GM10266 (cell line): ENCODE data around the gene NOPCHAP1.
"Not testable (repeated sequence)": the region's sequence is repeated elsewhere in the genome, so short reads cannot be mapped to it uniquely, and the experiment has no call there.

Source experiments
- DNase-seq: peaks from one replicate; pipeline ENCODE4 v3.0.0; 2012; ENCODE audit errors: extremely low spot score
- TF ChIP-seq, protein P1 (sequence below): IDR thresholded peaks from 2 replicates; pipeline ENCODE4 v1.5.1; 2012; ENCODE audit warnings: mild to moderate bottlenecking, low read depth; ENCODE audit not compliant: control insufficient read depth, insufficient read depth; ENCODE audit errors: missing control alignments

Gene NOPCHAP1, protein sequence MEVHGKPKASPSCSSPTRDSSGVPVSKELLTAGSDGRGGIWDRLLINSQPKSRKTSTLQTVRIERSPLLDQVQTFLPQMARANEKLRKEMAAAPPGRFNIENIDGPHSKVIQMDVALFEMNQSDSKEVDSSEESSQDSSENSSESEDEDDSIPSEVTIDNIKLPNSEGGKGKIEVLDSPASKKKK

DNA sequence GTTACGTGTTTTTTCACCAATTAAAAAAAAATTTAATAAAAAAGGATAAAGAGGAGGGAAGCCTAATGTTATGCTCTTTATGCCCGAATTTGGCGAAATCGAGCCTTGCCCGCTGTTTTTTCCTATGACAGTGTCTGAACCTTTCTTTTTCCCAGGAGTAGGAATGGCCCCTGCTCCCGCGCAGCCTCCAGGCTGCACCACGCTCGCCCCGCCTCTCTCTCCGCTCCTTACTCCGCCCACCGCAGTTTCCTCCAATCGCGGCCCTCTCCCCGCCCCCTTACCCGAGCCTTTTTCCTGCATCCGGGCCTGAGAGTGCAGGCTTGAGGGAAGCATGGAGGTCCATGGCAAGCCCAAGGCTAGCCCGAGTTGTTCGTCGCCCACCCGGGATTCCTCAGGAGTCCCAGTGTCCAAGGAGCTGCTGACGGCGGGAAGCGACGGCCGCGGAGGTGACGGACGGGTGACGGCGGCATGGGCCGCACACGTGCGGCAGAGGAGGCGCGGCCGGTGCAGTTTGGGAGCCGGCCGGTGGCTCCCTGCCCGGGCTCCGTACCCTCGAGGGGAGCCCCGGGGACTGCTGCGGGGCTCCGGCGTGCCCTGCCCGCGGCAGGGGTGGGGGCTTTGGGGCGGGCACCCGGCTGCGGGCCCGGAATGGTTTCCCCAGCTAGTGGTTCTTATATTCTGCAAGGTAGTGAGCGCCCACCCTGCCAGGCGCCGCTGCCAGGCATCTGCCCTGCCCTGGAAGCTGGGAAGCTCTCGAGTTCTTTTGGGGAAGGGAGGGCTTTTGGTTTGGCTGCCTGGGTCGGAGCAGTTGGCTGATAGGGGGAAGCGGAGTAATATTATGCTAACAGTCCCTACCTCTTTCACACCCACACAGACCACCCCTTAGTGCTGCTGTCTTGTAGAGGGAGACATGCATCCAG, at the start of gene NOPCHAP1:
Gene NOPCHAP1 (plus strand): TSS at position 295 of the 920 bp plus-strand sequence. CDS start 37 bp downstream, at position 332.
- TF ChIP-seq, protein P1, sequence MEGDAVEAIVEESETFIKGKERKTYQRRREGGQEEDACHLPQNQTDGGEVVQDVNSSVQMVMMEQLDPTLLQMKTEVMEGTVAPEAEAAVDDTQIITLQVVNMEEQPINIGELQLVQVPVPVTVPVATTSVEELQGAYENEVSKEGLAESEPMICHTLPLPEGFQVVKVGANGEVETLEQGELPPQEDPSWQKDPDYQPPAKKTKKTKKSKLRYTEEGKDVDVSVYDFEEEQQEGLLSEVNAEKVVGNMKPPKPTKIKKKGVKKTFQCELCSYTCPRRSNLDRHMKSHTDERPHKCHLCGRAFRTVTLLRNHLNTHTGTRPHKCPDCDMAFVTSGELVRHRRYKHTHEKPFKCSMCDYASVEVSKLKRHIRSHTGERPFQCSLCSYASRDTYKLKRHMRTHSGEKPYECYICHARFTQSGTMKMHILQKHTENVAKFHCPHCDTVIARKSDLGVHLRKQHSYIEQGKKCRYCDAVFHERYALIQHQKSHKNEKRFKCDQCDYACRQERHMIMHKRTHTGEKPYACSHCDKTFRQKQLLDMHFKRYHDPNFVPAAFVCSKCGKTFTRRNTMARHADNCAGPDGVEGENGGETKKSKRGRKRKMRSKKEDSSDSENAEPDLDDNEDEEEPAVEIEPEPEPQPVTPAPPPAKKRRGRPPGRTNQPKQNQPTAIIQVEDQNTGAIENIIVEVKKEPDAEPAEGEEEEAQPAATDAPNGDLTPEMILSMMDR, result no peak
- peak; percentile 91 for DNase-seq

DNA sequence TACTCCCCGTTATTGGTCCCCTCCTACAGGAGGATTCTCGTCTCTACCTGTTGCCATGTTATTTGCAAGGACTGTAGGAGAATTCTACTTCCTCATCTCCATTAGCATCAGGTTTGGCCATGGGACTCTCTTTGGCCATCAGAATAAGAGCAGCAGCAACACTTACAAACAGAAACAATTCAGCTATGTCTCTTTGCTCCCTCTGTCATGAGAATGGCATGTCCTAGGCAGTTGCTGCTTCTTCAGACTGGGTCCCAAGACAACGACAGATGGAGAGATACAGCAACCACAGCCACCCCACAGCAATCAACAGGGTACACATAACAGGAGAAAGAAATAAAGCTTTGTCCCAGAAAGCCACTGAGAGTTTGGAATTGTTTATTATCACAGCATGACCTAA, 47.7 kb upstream of the NOPCHAP1 start:
- TF ChIP-seq, protein P1, result no peak
- no peak for DNase-seq

DNA sequence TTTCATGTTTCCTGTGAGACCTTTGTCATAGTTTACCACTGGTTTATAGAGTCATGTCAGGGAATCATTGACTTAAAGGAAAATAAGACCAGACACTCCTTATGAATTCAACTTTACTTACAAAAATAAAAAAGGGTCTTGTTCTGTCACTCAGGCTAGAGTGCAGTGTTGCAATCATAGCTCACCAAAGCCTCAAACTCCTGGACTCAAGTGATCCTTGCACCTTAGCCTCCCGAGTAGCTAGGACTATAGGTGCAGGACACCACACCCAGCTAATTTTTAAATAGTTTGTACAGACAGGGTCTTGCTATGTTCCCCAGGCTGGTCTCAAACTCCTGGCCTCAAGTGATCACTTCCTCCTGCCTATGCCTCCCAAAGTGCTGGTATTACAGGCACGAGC, 47.0 kb upstream of the NOPCHAP1 start:
- TF ChIP-seq, protein P1, result no peak
- DNase-seq, result no peak

DNA sequence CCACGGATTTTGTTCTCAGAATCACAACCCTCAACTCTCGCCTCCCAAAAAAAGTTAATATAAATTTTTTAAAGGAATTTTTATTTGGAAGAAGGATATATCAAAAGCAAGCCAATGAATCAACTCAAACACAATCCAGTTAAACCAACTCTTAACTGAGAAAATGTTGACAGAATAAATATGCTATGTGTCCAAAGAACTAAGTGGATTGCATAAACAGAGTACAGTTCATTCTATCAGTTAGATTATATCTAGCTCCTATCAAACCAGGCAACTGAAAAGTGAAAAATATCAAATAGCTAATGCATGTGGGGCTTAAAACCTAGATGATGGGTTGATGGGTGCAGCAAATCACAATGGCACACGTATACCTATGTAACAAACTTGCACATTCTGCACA, 44.7 kb upstream of the NOPCHAP1 start:
- TF ChIP-seq, protein P1, result no peak
- DNase-seq, result no peak

DNA sequence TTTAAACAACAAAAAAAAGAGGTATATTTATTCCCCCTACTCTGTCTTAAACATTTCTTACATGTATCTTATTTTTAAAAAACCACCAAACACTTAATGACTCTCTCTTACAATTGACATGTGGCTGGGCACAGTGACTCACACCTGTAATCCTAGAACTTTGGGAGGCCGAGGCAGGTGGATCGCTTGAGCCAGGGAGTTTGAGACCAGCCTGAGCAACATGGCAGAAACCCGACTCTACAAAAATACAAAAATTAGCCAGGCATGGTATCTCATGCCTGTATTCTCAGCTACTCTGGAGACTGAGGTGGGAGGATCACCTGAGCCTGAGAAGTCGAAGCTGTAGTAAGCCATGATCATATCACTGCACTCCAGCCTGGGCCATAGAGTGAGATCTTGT, 44.0 kb upstream of the NOPCHAP1 start:
- TF ChIP-seq, protein P1, result no peak
- DNase-seq, result no peak

DNA sequence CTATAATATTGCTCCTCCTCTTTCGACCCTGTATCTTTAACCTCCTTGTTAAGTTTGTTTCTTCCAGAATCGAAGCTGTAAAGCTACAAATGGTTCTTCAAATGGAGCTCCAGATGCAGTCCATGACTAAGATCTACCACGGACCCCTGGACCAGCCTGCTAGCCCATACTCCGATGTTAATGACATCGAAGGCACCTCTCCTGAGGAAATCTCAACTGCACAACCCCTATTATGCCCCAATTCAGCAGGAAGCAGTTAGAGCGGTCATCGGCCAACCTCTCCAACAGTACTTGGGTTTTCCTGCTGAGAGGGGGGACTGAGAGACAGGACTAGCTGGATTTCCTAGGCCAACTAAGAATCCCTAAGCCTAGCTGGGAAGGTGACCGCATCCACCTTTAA, 42.7 kb upstream of the NOPCHAP1 start:
- not testable (repeated sequence) for DNase-seq

DNA sequence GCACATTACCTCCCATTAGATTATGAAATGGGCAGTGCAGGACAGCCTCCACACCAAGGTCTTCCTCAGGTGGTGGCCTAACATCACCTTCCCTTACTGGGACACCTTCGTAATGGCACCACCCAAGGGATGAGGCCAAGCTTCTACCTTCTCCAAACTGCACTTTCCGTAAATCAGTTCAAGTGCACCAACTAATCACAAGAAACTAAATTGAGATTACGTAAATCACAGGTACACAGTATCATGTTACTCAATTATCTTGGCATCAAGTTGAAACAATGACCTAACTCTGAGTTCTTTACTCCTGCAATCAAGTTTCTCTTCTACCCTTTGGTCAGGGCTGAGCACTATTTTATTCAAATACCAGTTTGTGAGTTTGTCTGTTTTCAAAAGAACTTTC, 41.9 kb upstream of the NOPCHAP1 start:
- TF ChIP-seq, protein P1, result no peak
- no peak for DNase-seq

DNA sequence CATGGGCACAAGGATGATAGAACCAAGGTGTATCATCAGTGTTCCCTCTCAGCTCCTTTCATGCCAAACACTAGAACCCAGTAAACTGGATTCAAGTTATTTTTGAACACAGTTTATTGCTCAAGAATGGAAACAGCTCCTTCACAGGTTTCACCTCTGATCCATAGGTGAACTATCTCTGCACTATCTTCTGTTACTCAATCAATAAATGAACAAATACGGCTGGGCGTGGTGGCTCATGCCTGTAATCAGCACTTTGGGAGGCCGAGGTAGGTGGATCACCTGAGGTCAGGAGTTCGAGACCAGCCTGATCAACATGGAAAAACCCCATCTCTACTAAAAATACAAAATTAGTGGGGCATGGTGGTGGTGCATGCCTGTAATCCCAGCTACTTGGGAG, 37.4 kb upstream of the NOPCHAP1 start:
- DNase-seq, result not testable (repeated sequence)
